ENCODE data around the gene ZBED1.

GRCh38 chrX:2501559-2502102 lies 855 bp upstream of the ZBED1 start:
- TF ChIP-seq POLR2AphosphoS5 (IDR thresholded peaks at IDR 0.05; ENCODE audit: insufficient read depth, low read depth, low read length) (no peak), MAX (IDR thresholded peaks at IDR 0.05; ENCODE audit: insufficient read depth, insufficient read length) (no peak), POLR2A (IDR thresholded peaks at IDR 0.05; ENCODE audit: low read depth, low read length) (no peak), EZH2 (IDR thresholded peaks at IDR 0.05; ENCODE audit: borderline replicate concordance, low read depth, low read length, severe bottlenecking) (no peak), JUN (IDR thresholded peaks at IDR 0.05; ENCODE audit: borderline replicate concordance, insufficient read depth, insufficient read length, low read depth) (no peak), GATA2 (IDR thresholded peaks at IDR 0.05; ENCODE audit: insufficient read depth, insufficient read length, low read depth, low read length) (no peak), FOS (IDR thresholded peaks at IDR 0.05; ENCODE audit: borderline replicate concordance, insufficient read depth, low read length) (no peak)
- TF ChIP-seq, protein P1, sequence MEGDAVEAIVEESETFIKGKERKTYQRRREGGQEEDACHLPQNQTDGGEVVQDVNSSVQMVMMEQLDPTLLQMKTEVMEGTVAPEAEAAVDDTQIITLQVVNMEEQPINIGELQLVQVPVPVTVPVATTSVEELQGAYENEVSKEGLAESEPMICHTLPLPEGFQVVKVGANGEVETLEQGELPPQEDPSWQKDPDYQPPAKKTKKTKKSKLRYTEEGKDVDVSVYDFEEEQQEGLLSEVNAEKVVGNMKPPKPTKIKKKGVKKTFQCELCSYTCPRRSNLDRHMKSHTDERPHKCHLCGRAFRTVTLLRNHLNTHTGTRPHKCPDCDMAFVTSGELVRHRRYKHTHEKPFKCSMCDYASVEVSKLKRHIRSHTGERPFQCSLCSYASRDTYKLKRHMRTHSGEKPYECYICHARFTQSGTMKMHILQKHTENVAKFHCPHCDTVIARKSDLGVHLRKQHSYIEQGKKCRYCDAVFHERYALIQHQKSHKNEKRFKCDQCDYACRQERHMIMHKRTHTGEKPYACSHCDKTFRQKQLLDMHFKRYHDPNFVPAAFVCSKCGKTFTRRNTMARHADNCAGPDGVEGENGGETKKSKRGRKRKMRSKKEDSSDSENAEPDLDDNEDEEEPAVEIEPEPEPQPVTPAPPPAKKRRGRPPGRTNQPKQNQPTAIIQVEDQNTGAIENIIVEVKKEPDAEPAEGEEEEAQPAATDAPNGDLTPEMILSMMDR (IDR thresholded peaks at IDR 0.05; ENCODE audit: extremely low read depth in 1 of 2, insufficient read depth in 1 of 2, low read depth in 1 of 2, low read length in 2 of 2) = no peak

Measured in endothelial cell of umbilical vein (primary cell).